ENCODE results near the gene APOL2. TPM values are rescaled to one million over a fixed set of nuclear protein-coding genes. Genes with fewer than 3 reads are reported as not detected.

Gene APOL2
- total RNA-seq, 1 donor from 2014 or later: 77.2 TPM

DNA sequence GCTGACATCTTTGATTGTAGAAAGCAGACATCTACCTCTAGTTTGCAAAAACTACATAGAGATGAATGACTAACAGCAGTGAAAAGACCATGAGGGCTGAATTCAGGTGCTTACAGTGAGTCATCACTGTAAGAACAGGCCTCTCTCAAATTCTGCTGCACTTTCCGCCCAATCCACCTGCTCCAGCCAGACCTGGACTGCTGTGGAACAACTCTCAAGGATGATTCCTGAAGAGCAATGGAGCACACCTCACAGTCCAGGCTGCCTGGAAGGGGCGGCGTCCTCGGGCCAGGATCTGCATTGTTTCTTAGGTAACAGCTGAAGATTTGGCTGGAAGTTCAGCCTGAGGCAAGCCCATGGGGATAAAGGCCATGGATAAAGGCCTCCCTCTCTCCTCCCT is 15.1 kb downstream of the APOL2 start:
- Histone ChIP-seq H3K9me3 (ENCODE audit: insufficient read depth, low read depth, low read length) (no peaks in the 10 kb centered on the region), H3K9ac (ENCODE audit: low read length) (no peak overlapping the region), H3K27me3 (ENCODE audit: insufficient read depth, low read length) (no peaks in the 10 kb centered on the region), H4K20me1 (ENCODE audit: insufficient read depth, low read length) (no peaks in the 10 kb centered on the region), H3K4me2 (ENCODE audit: low read length) (no peak overlapping the region), H3K4me1 (ENCODE audit: insufficient read depth, low read length) (no peaks in the 10 kb centered on the region), H3K27ac (ENCODE audit: low read depth, low read length) (no peak overlapping the region), H3K36me3 (ENCODE audit: insufficient read depth, low read length) (peaks cover 4% of the 10 kb centered on the region), H2AFZ (ENCODE audit: low read depth, low read length) (no peak overlapping the region), H3K4me3 (ENCODE audit: insufficient read depth, low read depth, low read length) (no peak overlapping the region), H3K79me2 (ENCODE audit: insufficient read depth, low read length) (no peaks in the 10 kb centered on the region)
- peaks cover 15% of the 10 kb centered on the region for H3K4me1 Mint-ChIP-seq (ENCODE audit: low read depth, unreplicated experiment)
- no peaks in the 10 kb centered on the region for H3K9me3 Mint-ChIP-seq (ENCODE audit: unreplicated experiment)
- peaks cover 2% of the 10 kb centered on the region for H3K27me3 Mint-ChIP-seq (ENCODE audit: low read depth, unreplicated experiment)
- FAIRE-seq: no peak
- peaks cover 27% of the 10 kb centered on the region for H3K36me3 Mint-ChIP-seq (ENCODE audit: low read depth, unreplicated experiment)
- H3K27ac Mint-ChIP-seq (ENCODE audit: unreplicated experiment): no peak overlapping the region
- H3K4me3 Mint-ChIP-seq (ENCODE audit: unreplicated experiment): no peak overlapping the region
- TF ChIP-seq, protein P1, sequence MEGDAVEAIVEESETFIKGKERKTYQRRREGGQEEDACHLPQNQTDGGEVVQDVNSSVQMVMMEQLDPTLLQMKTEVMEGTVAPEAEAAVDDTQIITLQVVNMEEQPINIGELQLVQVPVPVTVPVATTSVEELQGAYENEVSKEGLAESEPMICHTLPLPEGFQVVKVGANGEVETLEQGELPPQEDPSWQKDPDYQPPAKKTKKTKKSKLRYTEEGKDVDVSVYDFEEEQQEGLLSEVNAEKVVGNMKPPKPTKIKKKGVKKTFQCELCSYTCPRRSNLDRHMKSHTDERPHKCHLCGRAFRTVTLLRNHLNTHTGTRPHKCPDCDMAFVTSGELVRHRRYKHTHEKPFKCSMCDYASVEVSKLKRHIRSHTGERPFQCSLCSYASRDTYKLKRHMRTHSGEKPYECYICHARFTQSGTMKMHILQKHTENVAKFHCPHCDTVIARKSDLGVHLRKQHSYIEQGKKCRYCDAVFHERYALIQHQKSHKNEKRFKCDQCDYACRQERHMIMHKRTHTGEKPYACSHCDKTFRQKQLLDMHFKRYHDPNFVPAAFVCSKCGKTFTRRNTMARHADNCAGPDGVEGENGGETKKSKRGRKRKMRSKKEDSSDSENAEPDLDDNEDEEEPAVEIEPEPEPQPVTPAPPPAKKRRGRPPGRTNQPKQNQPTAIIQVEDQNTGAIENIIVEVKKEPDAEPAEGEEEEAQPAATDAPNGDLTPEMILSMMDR (IDR thresholded peaks at IDR 0.05; ENCODE audit: insufficient read depth, low read depth, low read length): no peak
- no peak for TF ChIP-seq EZH2 (IDR thresholded peaks at IDR 0.05; ENCODE audit: insufficient read depth, low read length)
- DNase-seq (ENCODE audit: low read depth): no peak

DNA sequence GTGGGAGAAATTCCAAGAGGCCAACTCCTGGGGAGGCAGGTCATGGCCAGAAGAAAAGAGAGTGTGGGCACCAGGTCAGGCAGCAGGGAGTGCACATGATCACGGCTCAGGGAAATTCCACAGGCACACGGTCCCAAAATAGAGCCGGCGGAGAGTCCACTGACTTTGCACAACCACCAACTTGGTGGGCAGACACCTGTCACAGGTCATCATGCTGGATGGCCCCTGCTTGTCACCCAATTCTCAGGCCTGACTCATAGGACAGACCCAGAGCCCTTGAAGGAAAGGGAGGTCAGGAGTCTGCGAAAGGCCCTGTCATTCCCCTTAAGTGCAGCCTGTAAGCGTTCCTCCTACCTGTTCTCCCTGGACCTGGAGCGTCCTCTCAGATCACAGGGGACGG is 15.8 kb downstream of the APOL2 start:
- no peak overlapping the region for H2AFZ ChIP-seq (ENCODE audit: low read depth, low read length)
- no peak overlapping the region for H3K27ac ChIP-seq (ENCODE audit: low read depth, low read length)
- H3K4me3 ChIP-seq (ENCODE audit: insufficient read depth, low read depth, low read length): no peak overlapping the region
- Mint-ChIP-seq H3K36me3 (ENCODE audit: low read depth, unreplicated experiment) (peaks cover 21% of the 10 kb centered on the region), H3K27ac (ENCODE audit: unreplicated experiment) (no peak overlapping the region), H3K4me3 (ENCODE audit: unreplicated experiment) (no peak overlapping the region), H3K4me1 (ENCODE audit: low read depth, unreplicated experiment) (peaks cover 15% of the 10 kb centered on the region), H3K9me3 (ENCODE audit: unreplicated experiment) (no peaks in the 10 kb centered on the region), H3K27me3 (ENCODE audit: low read depth, unreplicated experiment) (peaks cover 4% of the 10 kb centered on the region)
- H3K27me3 ChIP-seq (ENCODE audit: insufficient read depth, low read length): peaks cover 4% of the 10 kb centered on the region
- H3K79me2 ChIP-seq (ENCODE audit: insufficient read depth, low read length): no peaks in the 10 kb centered on the region
- H3K36me3 ChIP-seq (ENCODE audit: insufficient read depth, low read length): peaks cover 4% of the 10 kb centered on the region
- no peak overlapping the region for H3K4me2 ChIP-seq (ENCODE audit: low read length)
- no peaks in the 10 kb centered on the region for H3K4me1 ChIP-seq (ENCODE audit: insufficient read depth, low read length)
- no peaks in the 10 kb centered on the region for H3K9me3 ChIP-seq (ENCODE audit: insufficient read depth, low read depth, low read length)
- H3K9ac ChIP-seq (ENCODE audit: low read length): no peak overlapping the region
- FAIRE-seq: no peak
- no peak for DNase-seq (ENCODE audit: low read depth)
- no peak for TF ChIP-seq EZH2 (IDR thresholded peaks at IDR 0.05; ENCODE audit: insufficient read depth, low read length)
- TF ChIP-seq, protein P1 (IDR thresholded peaks at IDR 0.05; ENCODE audit: insufficient read depth, low read depth, low read length): no peak
- no peaks in the 10 kb centered on the region for H4K20me1 ChIP-seq (ENCODE audit: insufficient read depth, low read length)

DNA sequence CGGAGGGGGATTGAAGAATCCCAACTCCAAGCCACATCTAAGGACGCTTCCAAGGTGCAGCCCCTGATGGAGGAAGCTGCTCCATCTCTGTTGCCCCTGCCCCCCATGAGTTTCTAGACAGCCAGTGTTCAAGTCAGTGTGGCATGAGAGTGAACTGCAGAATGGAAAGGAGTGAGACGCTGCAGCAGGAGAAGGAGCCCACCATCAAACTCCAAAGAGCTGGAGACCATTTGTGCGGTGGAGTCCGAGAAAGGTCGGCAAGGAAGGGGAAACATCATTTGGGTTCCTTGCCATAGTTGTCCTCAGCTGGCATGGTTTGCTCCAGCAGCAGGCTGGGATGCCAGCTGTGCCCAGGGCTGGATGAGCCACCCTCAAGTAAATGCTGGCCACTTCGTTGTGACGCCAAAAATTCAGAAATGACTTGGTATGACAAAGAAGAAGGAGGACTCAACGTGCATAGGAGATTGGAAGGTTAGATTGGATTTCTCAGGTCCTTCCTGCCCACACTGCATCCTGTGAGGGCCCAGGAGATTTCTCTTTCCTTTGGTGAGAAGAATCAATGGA is 16.4 kb downstream of the APOL2 start:
- H3K79me2 ChIP-seq (ENCODE audit: insufficient read depth, low read length): no peaks in the 10 kb centered on the region
- H3K4me3 Mint-ChIP-seq (ENCODE audit: unreplicated experiment): no peak overlapping the region
- H3K27ac ChIP-seq (ENCODE audit: low read depth, low read length): no peak overlapping the region
- peaks cover 2% of the 10 kb centered on the region for H3K36me3 ChIP-seq (ENCODE audit: insufficient read depth, low read length)
- H4K20me1 ChIP-seq (ENCODE audit: insufficient read depth, low read length): no peaks in the 10 kb centered on the region
- no peaks in the 10 kb centered on the region for H3K4me1 ChIP-seq (ENCODE audit: insufficient read depth, low read length)
- H3K9ac ChIP-seq (ENCODE audit: low read length): no peak overlapping the region
- no peak overlapping the region for H3K27ac Mint-ChIP-seq (ENCODE audit: unreplicated experiment)
- H3K36me3 Mint-ChIP-seq (ENCODE audit: low read depth, unreplicated experiment): peaks cover 17% of the 10 kb centered on the region
- no peak overlapping the region for H3K4me3 ChIP-seq (ENCODE audit: insufficient read depth, low read depth, low read length)
- H2AFZ ChIP-seq (ENCODE audit: low read depth, low read length): no peak overlapping the region
- FAIRE-seq: no peak
- H3K27me3 Mint-ChIP-seq (ENCODE audit: low read depth, unreplicated experiment): peaks cover 9% of the 10 kb centered on the region
- H3K4me2 ChIP-seq (ENCODE audit: low read length): no peak overlapping the region
- peaks cover 9% of the 10 kb centered on the region for H3K27me3 ChIP-seq (ENCODE audit: insufficient read depth, low read length)
- no peak for DNase-seq (ENCODE audit: low read depth)
- H3K9me3 ChIP-seq (ENCODE audit: insufficient read depth, low read depth, low read length): no peaks in the 10 kb centered on the region
- TF ChIP-seq, protein P1 (IDR thresholded peaks at IDR 0.05; ENCODE audit: insufficient read depth, low read depth, low read length): no peak
- no peaks in the 10 kb centered on the region for H3K9me3 Mint-ChIP-seq (ENCODE audit: unreplicated experiment)
- H3K4me1 Mint-ChIP-seq (ENCODE audit: low read depth, unreplicated experiment): peaks cover 15% of the 10 kb centered on the region

Measured in astrocyte (in vitro differentiated cells and primary cell).